ENCODE results near the gene TXNDC16. TPM values are rescaled to one million over a fixed set of nuclear protein-coding genes. Genes with fewer than 3 reads are reported as not detected.

TXNDC16 gene
- total RNA-seq, 1 donor from 2014 or later: 77.9 TPM

- FAIRE-seq (no peak), DNase-seq (ENCODE audit: low spot score in 2 of 2) (no peak)
Measured at GRCh38 chr14:52399921-52400595, 152.2 kb downstream of the TXNDC16 start.

- DNase-seq (ENCODE audit: low spot score in 2 of 2): no peak
- FAIRE-seq: no peak
Measured at GRCh38 chr14:52399104-52399503, 153.2 kb downstream of the TXNDC16 start.

DNA sequence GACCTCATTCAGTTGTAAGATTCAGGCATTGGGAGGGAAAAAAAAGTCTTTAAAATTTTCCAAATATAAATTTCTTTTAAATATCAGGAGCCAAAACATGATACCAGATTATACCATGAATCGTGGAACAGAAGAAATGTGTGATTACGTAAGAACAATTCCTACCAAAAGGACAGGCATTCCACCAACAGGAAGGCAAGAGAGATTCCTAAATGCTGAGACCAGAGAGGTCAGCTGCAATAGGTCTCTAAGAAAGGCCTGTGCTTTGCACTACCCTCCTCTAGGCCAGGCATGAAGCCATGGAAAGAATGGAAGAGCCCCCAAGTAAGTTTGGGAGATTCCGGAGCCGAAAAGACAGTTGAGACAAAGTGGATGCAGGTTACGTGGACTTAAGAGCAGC lies 154.5 kb downstream of the TXNDC16 start:
- no peak for DNase-seq (ENCODE audit: low spot score in 2 of 2)
- no peak for FAIRE-seq

GRCh38 chr14:52395728-52396127 lies 156.6 kb downstream of the TXNDC16 start:
- no peak for DNase-seq (ENCODE audit: low spot score in 2 of 2)
- no peak for FAIRE-seq

GRCh38 chr14:52391881-52392615 lies 160.3 kb downstream of the TXNDC16 start:
- DNase-seq (ENCODE audit: low spot score in 2 of 2) (no peak), FAIRE-seq (no peak)

Other genes with a start within 250 kb of the TXNDC16 start
- gene PTGER2, start 238.2 kb downstream of the TXNDC16 start, total RNA-seq: under 0.01 TPM
- 25.3 TPM for gene GPR137C, start 331 bp upstream of the TXNDC16 start, total RNA-seq
- gene ERO1A, start 143.1 kb upstream of the TXNDC16 start, total RNA-seq: 25.7 TPM
- gene PSMC6, start 154.7 kb upstream of the TXNDC16 start, total RNA-seq: 106 TPM
- 29.8 TPM for gene STYX, start 177.7 kb upstream of the TXNDC16 start, total RNA-seq
- gene GNPNAT1, start 239.1 kb upstream of the TXNDC16 start, total RNA-seq: 30.6 TPM

Data from frontal cortex (tissue), 4 donors.